ENCODE results near the gene SIPA1.
"Not testable (repeated sequence)": the region's sequence is repeated elsewhere in the genome, so short reads cannot be mapped to it uniquely, and the experiment has no call there.

- TF ChIP-seq YY1 (IDR thresholded peaks at IDR 0.05; ENCODE audit: insufficient read depth, insufficient read length); ZNF274 (IDR thresholded peaks at IDR 0.05; ENCODE audit: low read depth, low read length); SUZ12 (IDR thresholded peaks at IDR 0.05; ENCODE audit: extremely low read depth, insufficient read depth, insufficient read length): not testable (repeated sequence)
Observed at GRCh38 chr11:65691847-65692246, 53.9 kb downstream of the SIPA1 start.
